HFFc6 (cell line): Measurements from ENCODE around the gene RTN4RL2. TPM values are rescaled to one million over a fixed set of nuclear protein-coding genes. Genes with fewer than 3 reads are reported as not detected.

ENCODE experiments used
- DNase-seq: peaks from one replicate; pipeline ENCODE4 v3.0.0-alpha.2; 2018
- H3K27ac Mint-ChIP-seq: 2 replicates; pipeline ENCODE4 v1.8.0; 2020; ENCODE audit warnings: mild to moderate bottlenecking, mixed read lengths
- H3K27me3 Mint-ChIP-seq: 2 replicates; pipeline ENCODE4 v1.8.0; 2021; ENCODE audit warnings: mild to moderate bottlenecking, moderate library complexity, mixed read lengths; ENCODE audit not compliant: insufficient read depth
- H3K36me3 Mint-ChIP-seq: 2 replicates; pipeline ENCODE4 v1.8.0; 2021; ENCODE audit warnings: low read depth, mixed read lengths
- H3K4me1 Mint-ChIP-seq: 2 replicates; pipeline ENCODE4 v1.8.0; 2020; ENCODE audit warnings: low read depth, mixed read lengths
- H3K4me3 Mint-ChIP-seq: 2 replicates; pipeline ENCODE4 v1.8.0; 2020; ENCODE audit warnings: mild to moderate bottlenecking, moderate library complexity, mixed read lengths
- H3K9me3 Mint-ChIP-seq: 2 replicates; pipeline ENCODE4 v1.8.0; 2020; ENCODE audit warnings: mild to moderate bottlenecking, mixed read lengths
- CTCF ChIP-seq: fragments of 200-600 bp; sonication (generic); IDR thresholded peaks from 2 replicates; pipeline ENCODE4 v1.5.0; 2021; ENCODE audit warnings: antibody characterized with exemption, mild to moderate bottlenecking
- long read RNA-seq: library from polyadenylated mRNA; unstranded; transcript quantifications from one replicate; pipeline ENCODE4 v2.0.0, GENCODE V29; 2019
- total RNA-seq, 6 experiments: library from RNA; stranded (reverse); fragmentation: NEBNext Ultra II Directional; extraction: Animal tissue kit (Norgen Biotek cat#: 25700); gene quantifications; 2 replicates in 1 of 6; 3 replicates in 5 of 6; pipeline ENCODE4 v1.2.3, GENCODE V29; 2021

Gene RTN4RL2
- under 1 TPM; 0.09 to 0.66 (median 0.35) TPM for total RNA-seq
- long read RNA-seq: 0 reads

- Mint-ChIP-seq H3K27me3 (peaks cover 54% of the 10 kb centered on the region), H3K4me1 (peaks cover 29% of the 10 kb centered on the region), H3K9me3 (no peaks in the 10 kb centered on the region), H3K4me3 (peak within 1 kb of the TSS; percentile 79), H3K36me3 (no peaks in the 10 kb centered on the region), H3K27ac (no peak within 1 kb of the TSS)
- TF ChIP-seq CTCF: peak; percentile 70
- DNase-seq: no peak
Measured at GRCh38 chr11:57460022-57460757, at the start of gene RTN4RL2. Gene RTN4RL2 (plus strand): TSS chr11:57460528. CDS start chr11:57460866, 338 bp downstream.

- no peak for DNase-seq
- Mint-ChIP-seq H3K4me3 (no peak overlapping the region), H3K36me3 (peaks cover 8% of the 10 kb centered on the region; the same call in 1 of the 2 replicates), H3K4me1 (peaks cover 10% of the 10 kb centered on the region), H3K27ac (no peak overlapping the region), H3K9me3 (no peaks in the 10 kb centered on the region), H3K27me3 (peaks cover 1% of the 10 kb centered on the region)
- TF ChIP-seq CTCF: no peak
Measured at GRCh38 chr11:57413681-57414080, 46.6 kb upstream of the RTN4RL2 start.

DNA sequence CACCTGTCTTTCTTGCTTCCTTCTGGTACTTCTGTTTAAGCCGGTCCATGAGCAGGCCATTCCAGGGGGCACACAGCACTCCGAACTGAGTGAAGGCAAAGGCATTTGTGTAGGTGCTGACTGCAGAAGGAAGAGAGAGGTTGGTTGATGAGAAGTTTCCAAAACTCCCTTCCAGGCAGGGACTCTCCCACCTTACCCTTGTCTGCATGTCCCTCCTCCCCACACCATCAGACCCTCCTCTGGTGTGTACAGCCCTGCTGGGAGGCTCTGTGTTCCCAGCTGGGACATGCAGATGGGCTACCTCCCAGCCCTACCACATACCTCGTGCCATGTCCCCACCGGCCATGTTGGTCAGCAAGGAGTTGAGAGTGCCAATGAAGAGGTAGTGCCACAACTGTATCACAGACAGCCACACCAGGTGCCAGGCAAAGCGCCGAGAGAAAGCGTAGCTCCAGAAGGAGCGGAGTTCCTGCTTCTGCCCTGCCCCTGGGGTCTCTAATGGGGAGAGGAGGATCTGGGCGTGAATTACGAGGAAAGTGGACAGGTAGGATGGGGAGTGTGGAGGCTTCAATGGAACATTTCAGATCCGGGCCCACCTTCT is 45.6 kb upstream of the RTN4RL2 start:
- no peak overlapping the region for H3K27ac Mint-ChIP-seq
- peaks cover 2% of the 10 kb centered on the region for H3K27me3 Mint-ChIP-seq
- DNase-seq: no peak
- H3K36me3 Mint-ChIP-seq: peaks cover 8% of the 10 kb centered on the region; the same call in 1 of the 2 replicates
- no peak for TF ChIP-seq CTCF
- H3K9me3 Mint-ChIP-seq: no peaks in the 10 kb centered on the region
- no peak overlapping the region for H3K4me3 Mint-ChIP-seq
- peaks cover 10% of the 10 kb centered on the region for H3K4me1 Mint-ChIP-seq

DNA sequence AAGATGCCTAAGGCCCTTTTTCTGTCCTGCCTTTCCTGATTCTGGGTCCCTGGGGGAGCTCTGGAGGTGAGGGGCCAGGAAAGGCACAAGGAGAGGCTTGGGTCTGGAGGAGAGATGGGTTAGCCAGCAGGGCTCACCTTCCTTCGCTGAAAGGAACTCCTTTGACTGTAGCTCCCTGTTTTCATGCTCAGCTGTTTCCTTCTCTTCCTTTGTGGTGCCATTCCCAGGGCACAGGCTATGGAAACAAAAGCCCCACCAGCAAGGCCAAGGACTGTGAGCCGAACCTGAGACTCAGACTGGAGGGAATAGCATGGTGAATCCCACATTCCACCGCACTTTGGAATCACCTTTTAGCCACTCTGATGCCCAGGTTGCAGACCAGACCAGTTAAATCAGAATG is 43.9 kb upstream of the RTN4RL2 start:
- TF ChIP-seq CTCF: no peak
- H3K27ac Mint-ChIP-seq: no peak overlapping the region
- no peaks in the 10 kb centered on the region for H3K4me1 Mint-ChIP-seq
- H3K27me3 Mint-ChIP-seq: peaks cover 11% of the 10 kb centered on the region
- H3K36me3 Mint-ChIP-seq: peaks cover 8% of the 10 kb centered on the region; the same call in 1 of the 2 replicates
- no peaks in the 10 kb centered on the region for H3K9me3 Mint-ChIP-seq
- DNase-seq: no peak
- H3K4me3 Mint-ChIP-seq: no peak overlapping the region

DNA sequence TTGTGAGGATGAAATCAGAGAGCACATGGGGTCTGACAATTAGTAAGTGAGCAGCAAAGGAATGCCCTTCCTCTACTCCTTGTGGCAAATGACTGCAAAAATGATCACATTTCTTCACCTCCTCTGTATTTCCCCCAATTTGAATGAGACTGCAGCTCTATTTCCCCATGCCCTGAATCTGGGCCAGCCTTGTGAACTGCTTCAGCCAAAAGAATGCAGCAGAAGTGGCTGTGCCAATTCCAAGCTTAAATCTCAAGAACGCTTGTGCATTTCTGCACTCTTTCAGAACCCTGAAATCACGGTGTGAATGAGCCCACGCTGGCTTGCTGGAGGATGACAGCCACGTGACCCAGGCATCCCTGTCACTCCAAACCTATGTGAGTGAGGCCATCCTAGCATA is 43.3 kb upstream of the RTN4RL2 start:
- H3K4me1 Mint-ChIP-seq: no peaks in the 10 kb centered on the region
- no peaks in the 10 kb centered on the region for H3K9me3 Mint-ChIP-seq
- H3K27ac Mint-ChIP-seq: no peak overlapping the region
- TF ChIP-seq CTCF: no peak
- H3K4me3 Mint-ChIP-seq: no peak overlapping the region
- peaks cover 11% of the 10 kb centered on the region for H3K27me3 Mint-ChIP-seq
- no peak for DNase-seq
- peaks cover 8% of the 10 kb centered on the region; the same call in 1 of the 2 replicates for H3K36me3 Mint-ChIP-seq
